ENCODE measurements around the gene MYT1.

- TF ChIP-seq CTCF (conservative IDR thresholded peaks at IDR 0.05 in 1 of 2, IDR thresholded peaks at IDR 0.05 in 1 of 2; ENCODE audit: extremely low read depth in 1 of 2, insufficient read depth in 1 of 2, low read depth in 1 of 2, low read length in 2 of 2) (no peak), EZH2 (IDR thresholded peaks at IDR 0.05; ENCODE audit: borderline replicate concordance, low read length) (no peak)
Measured at GRCh38 chr20:64139199-64140060, 24.8 kb upstream of the MYT1 start.
